ENCODE data around the gene ZNF77. TPM values are rescaled to one million over a fixed set of nuclear protein-coding genes. Genes with fewer than 3 reads are reported as not detected.
A peak's percentile ranks its signal among the peaks of the same experiment; 100 is the strongest.
"Not testable (repeated sequence)": the region's sequence is repeated elsewhere in the genome, so short reads cannot be mapped to it uniquely, and the experiment has no call there.

ZNF77 gene
- polyA plus RNA-seq (ENCODE audit: insufficient read length in 3 of 3) = 1 to 10 TPM; 7.5 to 9.1 (median 7.6) TPM
- long read RNA-seq, donor 1, partial matches to known transcripts = 0 of 1 reads
- long read RNA-seq, donor 1, other reads (novel, unspliced or antisense) = 0 of 1 reads
- long read RNA-seq, donor 2, partial matches to known transcripts = 0 of 1 reads
- long read RNA-seq, donor 2, other reads (novel, unspliced or antisense) = 0 of 1 reads
- long read RNA-seq, donor 3 = 0 reads
- long read RNA-seq, donor 4, partial matches to known transcripts = 0 of 1 reads
- long read RNA-seq, donor 4, other reads (novel, unspliced or antisense) = 0 of 1 reads
- long read RNA-seq, donor 5, partial matches to known transcripts = 0 of 2 reads
- long read RNA-seq, donor 5, other reads (novel, unspliced or antisense) = 0 of 2 reads
- long read RNA-seq, donor 6, partial matches to known transcripts = 0 of 1 reads
- long read RNA-seq, donor 6, other reads (novel, unspliced or antisense) = 0 of 1 reads
- long read RNA-seq, donor 7, partial matches to known transcripts = 0 of 1 reads
- long read RNA-seq, donor 7, other reads (novel, unspliced or antisense) = 0 of 1 reads
- long read RNA-seq, donor 8, partial matches to known transcripts = 0 of 1 reads
- long read RNA-seq, donor 8, other reads (novel, unspliced or antisense) = 0 of 1 reads
- long read RNA-seq, donor 9, partial matches to known transcripts = 0 of 3 reads
- long read RNA-seq, donor 9, other reads (novel, unspliced or antisense) = 0 of 3 reads
- long read RNA-seq, donor 10, partial matches to known transcripts = 0 of 1 reads
- long read RNA-seq, donor 10, other reads (novel, unspliced or antisense) = 0 of 1 reads
- long read RNA-seq, donor 11, partial matches to known transcripts = 0 of 1 reads
- long read RNA-seq, donor 11, other reads (novel, unspliced or antisense) = 0 of 1 reads
- long read RNA-seq, donor 12, transcript ZNF77-201 (4 exons, 2,002 nt) = major isoform, 5 of 5 reads
- long read RNA-seq, donor 12, partial matches to known transcripts = 0 of 5 reads
- long read RNA-seq, donor 12, other reads (novel, unspliced or antisense) = 0 of 5 reads
- long read RNA-seq, donor 13, partial matches to known transcripts = 5 of 6 reads
- long read RNA-seq, donor 13, other reads (novel, unspliced or antisense) = 0 of 6 reads
- long read RNA-seq, donor 14 = 0 reads
- long read RNA-seq, donor 15 = 0 reads
- long read RNA-seq, donor 16, transcript ZNF77-201 (4 exons, 2,002 nt) = major isoform, 5 of 5 reads
- long read RNA-seq, donor 16, partial matches to known transcripts = 0 of 5 reads
- long read RNA-seq, donor 16, other reads (novel, unspliced or antisense) = 0 of 5 reads

DNA sequence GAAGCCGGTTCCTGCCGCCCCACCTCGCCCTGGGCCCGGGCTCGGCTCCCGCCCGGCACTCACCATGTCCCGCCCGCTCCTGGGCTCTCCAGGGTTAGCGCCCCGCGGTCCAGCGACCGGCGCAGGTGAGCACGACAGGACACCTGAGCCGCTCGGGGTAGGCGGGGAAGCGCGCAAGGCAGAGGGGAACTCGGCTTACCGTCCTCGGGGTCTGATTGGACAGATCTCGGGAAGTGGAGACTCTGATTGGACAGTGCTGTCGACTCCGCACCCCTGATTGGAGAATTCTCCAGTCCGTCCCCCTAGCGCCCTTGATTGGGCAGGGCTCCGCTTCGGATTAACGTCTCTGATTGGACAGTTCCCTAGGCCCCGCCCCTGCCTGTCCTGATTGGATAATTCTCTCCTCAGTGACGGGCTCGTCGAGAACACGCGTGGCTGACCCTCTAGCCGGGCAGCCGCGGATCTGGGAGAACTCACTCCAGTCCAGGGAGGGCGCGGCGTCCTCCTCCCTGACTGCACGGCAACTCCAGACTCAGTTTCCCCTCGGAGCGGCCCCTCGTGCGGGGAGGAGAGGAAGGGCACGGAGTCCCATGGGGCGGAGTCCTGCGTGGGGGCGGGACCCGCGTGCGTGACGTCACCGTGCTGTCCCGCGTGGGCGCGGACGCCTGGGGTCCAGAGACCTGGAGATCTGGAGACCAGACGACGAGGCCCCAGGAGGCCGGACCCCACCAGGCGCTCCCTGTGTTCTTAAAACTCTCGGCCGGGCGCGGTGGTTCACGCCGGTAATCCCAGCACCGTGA is at the start of gene ZNF77:
ZNF77 (minus strand) TSS at position 197 of the 800 bp plus-strand sequence; CDS start at position 66, 131 bp downstream.
- DNase-seq = peak; percentile 100

DNA sequence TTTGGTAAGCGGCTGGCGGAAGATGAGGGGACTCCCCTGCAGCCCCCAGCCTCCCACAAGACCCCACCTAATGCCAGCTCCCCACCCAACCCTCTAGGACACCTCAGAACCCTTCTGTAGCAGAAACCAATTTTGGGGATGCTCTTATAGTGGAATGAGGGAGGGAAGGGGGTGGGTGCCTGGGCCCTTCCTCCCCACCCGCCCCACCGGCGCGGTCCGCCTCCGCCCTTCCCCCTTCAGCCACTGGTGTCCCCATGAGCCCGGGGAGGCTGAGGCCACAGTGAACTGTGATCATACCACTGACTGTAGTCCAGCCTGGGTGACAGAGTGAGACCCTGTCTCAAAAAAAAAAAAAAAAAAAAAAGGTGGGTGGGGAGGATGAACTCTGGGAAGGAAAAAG is 48.8 kb upstream of the ZNF77 start:
- no peak for DNase-seq

DNA sequence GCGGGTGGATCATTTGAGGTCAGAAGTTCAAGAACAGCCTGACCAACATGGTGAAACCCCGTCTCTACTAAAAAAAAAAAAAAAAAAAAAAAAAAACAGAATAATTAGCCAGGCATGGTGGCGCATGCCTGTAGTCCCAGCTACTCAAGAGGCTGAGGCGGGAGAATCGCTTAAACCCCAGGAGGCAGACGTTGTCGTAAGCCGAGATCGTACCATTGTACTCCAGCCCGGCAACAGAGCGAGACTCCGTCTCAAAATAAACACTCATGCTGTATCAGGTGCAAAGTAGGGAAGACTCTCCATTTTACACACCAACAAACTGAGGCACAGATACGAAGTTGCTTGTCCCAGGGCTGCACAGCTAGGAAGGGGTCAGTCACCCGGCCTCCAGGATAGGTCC is 48.2 kb upstream of the ZNF77 start:
- DNase-seq = no peak

- DNase-seq = not testable (repeated sequence)
Observed at GRCh38 chr19:2992333-2992732, 47.6 kb upstream of the ZNF77 start.

DNA sequence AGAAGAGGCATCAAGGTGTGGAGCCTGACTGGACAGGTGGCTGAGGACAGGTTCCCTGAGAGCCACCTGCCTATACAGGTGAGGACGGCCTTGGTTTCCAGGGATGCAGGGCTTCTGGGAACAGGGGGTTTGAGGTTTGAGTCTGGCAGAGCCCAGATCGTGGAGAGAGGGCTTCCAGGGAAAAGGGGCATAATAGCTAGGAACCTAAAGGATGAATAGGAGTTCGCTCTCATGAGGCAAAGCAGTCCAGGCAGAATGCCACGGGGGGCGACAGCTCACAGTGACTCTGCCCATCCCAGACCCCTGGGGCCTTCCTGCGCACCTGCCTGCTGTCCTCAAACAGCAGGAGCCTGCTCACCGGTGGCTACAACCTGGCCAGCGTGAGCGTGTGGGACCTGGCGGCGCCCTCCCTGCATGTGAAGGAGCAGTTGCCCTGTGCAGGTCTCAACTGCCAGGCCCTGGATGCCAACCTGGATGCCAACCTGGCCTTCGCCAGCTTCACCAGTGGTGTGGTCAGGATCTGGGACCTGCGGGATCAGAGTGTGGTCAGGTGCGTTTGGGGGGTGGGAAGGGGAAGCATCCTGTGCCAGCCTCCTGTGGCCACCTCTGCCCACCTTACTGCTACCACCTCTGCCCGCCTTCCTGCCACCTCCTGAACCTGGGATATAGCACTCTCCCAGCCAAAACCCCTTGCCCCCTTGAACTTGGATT is 44.6 kb upstream of the ZNF77 start:
- no peak for DNase-seq

DNA sequence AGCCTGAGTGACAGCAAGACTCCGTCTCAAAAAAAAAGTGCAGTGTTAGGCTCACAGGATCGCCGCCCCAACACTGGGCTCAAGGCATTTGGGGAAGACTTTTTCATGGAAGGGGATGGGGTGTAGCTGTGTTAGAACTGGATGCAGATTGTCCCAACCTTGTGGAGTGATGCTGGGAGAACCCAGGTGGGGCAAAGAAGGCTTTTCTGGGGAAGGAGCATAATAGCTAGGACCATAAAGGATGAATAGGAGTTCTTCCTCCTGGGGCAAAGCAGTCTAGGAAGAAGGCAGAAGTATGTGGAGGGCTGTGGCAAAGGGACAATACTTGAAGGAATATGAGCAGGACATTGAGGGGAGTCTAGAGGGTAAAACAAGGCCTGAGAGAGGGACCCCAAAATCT is 43.8 kb upstream of the ZNF77 start:
- no peak for DNase-seq

- no peak for DNase-seq
Observed at GRCh38 chr19:2987797-2988196, 43.0 kb upstream of the ZNF77 start.

DNA sequence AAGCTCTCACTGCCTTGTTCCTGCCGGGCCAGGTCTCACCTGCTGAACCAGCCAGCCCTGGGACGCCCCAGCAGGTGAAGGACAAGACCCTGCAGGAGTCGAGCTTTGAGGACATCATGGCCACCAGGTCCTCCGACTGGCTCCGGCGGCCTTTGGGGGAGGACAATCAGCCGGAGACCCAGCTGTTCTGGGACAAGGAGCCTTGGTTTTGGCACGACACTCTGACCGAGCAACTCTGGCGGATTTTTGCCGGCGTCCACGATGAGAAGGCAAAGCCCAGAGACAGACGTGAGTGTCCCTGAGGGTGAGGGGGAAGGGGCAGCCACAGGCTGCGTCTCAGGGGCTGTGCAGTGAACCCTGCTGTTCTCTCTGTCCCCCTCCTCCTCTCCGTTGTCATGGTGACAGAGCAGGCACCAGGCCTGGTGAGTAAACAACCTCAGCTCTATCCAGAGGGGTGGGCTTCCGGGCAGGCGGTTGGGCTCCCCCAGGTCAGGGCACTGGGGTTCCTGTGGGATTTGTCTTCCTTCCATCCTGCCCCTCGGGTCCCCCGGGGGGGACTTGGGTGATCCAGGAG is 42.3 kb upstream of the ZNF77 start:
- peak; percentile 85 for DNase-seq

GRCh38 chr19:2984215-2984528 is 39.4 kb upstream of the ZNF77 start:
- no peak for DNase-seq

DNA sequence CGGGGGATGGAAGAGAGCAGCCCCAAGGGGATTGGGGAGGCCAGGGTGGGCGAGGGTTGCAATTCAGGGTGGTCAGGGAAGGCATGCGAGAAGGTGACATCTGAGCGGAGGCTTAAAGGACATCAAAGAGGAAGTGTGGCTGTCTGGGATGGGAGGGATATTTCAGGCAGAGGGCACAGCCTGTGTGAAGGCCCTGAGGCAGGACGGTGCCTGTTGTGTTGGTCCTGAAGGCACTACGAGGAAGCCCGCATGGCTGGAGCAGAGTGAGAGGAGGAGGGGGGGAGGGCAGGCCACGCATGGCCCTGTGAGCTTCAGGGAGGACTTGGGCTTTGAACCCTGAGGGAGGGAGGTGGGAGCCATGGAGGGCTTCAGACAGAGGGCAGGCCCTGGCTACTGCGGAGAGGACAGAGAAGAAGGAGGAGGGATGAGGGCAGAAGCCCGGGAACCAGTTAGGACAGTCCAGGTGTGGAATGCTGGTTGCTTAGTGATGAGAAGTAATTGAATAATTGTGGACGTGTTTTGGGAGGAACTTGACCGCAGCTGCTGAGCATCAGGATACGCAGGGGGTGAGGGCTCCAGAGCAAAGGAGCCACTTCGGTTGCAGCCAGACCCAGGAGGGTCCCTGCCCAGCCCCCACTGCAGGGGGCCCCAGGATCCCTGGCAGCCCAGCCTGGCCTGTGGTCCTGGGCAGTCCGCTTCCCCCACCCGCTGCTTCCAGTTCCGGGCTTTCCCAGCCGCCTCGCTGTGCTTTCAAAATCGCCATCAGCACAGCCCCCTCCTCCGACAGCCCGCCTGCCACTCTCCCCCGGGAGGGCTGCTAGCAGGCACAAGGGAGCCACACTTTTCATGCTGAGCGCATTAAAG is 38.8 kb upstream of the ZNF77 start:
- peak; percentile 86 for DNase-seq

- no peak for DNase-seq
Observed at GRCh38 chr19:2982983-2983350, 38.2 kb upstream of the ZNF77 start.

DNA sequence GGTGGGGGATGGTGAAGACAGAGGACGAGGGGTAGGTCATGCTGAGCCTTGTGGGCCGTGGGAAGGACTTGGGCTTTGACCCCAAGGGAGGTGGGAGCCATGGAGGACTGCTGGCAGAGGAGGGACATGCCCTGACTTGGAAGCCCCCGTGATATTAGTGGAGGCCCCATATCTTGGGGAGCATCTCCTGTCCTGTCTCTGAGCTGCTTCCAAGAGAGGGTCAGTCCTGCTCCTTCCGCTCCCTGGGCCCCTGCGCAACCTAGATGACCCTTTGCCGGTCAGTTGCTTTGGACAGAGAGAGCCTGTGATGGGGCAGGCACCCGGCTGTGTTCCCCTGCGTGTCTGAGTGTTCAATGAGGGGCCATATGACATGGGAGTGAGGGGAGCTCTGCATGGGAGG is 37.8 kb upstream of the ZNF77 start:
- DNase-seq = no peak

DNA sequence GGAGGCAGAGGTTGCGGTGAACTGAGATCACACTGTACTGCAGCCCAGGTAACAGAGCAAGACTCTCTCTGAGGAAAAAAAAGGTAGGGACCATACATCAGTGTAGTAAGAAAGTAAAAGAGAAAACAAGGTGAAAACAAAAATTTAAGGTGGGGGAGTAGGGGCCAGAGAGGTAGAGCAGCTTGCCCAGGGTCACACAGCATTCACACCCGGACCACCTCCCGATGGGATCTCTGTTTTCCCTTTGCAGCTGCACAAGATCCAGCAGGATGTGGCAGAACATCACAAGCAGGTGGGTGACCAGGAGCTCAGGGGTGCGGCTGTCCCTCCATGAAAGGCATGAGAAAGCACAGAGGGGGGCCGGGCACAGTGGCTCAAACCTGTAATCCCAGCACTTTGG is 37.1 kb upstream of the ZNF77 start:
- no peak for DNase-seq

- DNase-seq = no peak
Observed at GRCh38 chr19:2978772-2979171, 34.0 kb upstream of the ZNF77 start.

DNA sequence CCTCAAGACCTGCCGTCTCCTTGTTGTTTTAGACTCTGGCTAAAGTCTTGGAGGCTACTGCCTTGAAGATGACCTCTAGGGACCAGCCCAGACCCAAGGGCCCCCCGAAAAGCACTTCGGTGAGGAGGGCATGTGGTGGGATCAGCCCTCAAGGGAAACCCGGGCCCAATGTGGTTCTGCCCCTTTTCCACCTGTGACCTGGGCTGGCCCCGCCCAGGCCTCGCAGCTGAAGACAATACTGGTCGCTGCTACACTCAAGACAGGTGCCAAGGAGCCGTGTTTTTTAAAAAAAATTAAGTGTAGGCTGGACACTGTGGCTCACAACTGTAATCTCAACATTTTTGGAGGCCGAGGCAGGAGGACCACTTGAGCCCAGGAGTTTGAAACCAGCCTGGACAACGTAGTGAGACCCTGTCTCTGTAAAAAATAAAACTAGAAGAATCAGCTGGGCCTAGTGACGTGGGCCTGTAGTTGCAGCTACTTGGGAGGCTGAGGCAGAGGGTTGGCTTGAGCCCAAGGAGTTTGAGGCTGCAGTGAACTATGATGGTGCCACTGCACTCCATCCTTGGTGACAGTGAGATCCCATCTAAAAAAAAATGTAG is 33.5 kb upstream of the ZNF77 start:
- DNase-seq = no peak

GRCh38 chr19:2977746-2978138 is 33.0 kb upstream of the ZNF77 start:
- no peak for DNase-seq

DNA sequence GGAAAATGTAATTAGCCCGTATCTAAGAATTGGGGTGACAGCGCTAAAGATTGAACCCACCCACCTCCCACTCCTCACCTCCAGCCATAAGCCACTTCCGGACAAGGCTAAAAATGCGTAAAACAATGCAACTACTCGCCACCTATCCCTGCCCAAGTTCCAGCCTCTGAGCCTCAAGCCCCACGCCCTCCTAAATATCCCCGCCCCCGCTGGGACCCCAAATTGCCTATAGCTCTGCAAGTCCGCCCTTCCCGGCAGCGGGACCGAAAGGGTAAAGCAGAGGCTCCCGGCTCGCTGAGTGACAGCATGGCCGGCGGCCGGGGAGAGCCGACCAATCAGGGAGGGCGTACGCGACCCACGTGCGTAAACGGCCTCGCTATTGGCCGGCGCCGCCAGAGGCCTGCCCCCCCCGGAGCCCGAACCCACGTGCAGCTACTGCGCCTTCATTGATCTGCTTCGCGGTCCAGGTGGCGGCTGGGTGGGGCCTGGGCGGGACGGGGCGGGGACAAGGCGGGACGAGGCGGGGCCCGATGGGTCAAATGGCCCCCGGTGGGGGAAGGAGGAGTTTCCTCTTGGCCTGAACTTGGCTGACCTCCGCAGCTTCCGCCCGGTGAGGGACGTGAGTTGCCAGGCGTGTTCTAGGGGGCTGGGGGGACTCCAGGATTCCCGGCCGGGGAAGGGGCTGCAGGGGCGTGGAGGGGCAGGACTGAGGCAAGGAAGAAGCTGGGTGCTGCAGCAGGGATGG is 32.4 kb upstream of the ZNF77 start, which contains the start of gene TLE6:
TLE6 (plus strand) TSS at position 564 of the 745 bp plus-strand sequence. CDS start 670 bp downstream, outside the sequence.
- peak; percentile 94 for DNase-seq

DNA sequence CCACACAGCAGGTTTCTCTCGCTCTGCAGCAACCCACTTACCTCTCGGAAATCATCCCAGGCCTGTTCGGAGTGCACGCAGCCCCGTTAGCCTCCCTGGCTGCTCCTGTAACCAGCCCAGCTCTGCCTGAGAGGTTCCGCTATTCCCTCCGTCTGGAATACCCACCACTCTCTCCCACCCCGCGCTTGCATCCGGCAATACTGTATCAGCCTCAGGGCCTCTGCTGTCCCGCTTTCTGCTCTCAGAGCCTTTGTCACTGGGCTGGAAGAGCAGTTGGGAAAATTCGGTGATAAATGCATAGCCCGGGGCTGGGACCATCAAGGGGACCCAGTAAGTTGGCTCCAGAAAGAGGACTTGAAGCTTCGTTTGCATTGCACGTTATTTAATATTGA is 31.8 kb upstream of the ZNF77 start:
- DNase-seq = no peak
